GM03348 (cell line): Measurements from ENCODE around the gene ZFYVE28.
"Not testable (repeated sequence)": the region's sequence is repeated elsewhere in the genome, so short reads cannot be mapped to it uniquely, and the experiment has no call there.

Experiments used
- DNase-seq: peaks from one replicate; pipeline ENCODE4 v3.0.0; 2012; ENCODE audit warnings: low spot score

ZFYVE28 gene

GRCh38 chr4:2287594-2287915, 130.9 kb downstream of the ZFYVE28 start:
- DNase-seq: no peak

- DNase-seq: no peak
Measured at GRCh38 chr4:2286904-2287593, 131.4 kb downstream of the ZFYVE28 start.

- no peak for DNase-seq
Measured at GRCh38 chr4:2285613-2286381, 132.6 kb downstream of the ZFYVE28 start.

- peak; percentile 65 for DNase-seq
Measured at GRCh38 chr4:2284934-2285612, 133.4 kb downstream of the ZFYVE28 start.

GRCh38 chr4:2284161-2284933, 134.1 kb downstream of the ZFYVE28 start:
- no peak for DNase-seq

GRCh38 chr4:2283199-2283711, 135.2 kb downstream of the ZFYVE28 start:
- DNase-seq: no peak

GRCh38 chr4:2281575-2282343, 136.7 kb downstream of the ZFYVE28 start:
- no peak for DNase-seq

GRCh38 chr4:2280531-2281300, 137.7 kb downstream of the ZFYVE28 start:
- DNase-seq: no peak

GRCh38 chr4:2277956-2278355, 140.5 kb downstream of the ZFYVE28 start:
- no peak for DNase-seq

GRCh38 chr4:2276581-2277325, 141.7 kb downstream of the ZFYVE28 start:
- DNase-seq: no peak

GRCh38 chr4:2275546-2276251, 142.7 kb downstream of the ZFYVE28 start:
- DNase-seq: no peak

GRCh38 chr4:2275044-2275397, 143.4 kb downstream of the ZFYVE28 start:
- DNase-seq: not testable (repeated sequence)

GRCh38 chr4:2274320-2275043, 144.0 kb downstream of the ZFYVE28 start:
- DNase-seq: no peak

GRCh38 chr4:2273657-2274319, 144.7 kb downstream of the ZFYVE28 start:
- DNase-seq: no peak

GRCh38 chr4:2273221-2273620, 145.2 kb downstream of the ZFYVE28 start:
- no peak for DNase-seq

- DNase-seq: no peak
Measured at GRCh38 chr4:2272828-2273120, 145.7 kb downstream of the ZFYVE28 start.

- no peak for DNase-seq
Measured at GRCh38 chr4:2272026-2272827, 146.2 kb downstream of the ZFYVE28 start.
